ENCODE results near the gene PKP1. TPM values are rescaled to one million over a fixed set of nuclear protein-coding genes. Genes with fewer than 3 reads are reported as not detected.

The PKP1 gene
- total RNA-seq, 1 donor from 2014 or later, result not detected

DNA sequence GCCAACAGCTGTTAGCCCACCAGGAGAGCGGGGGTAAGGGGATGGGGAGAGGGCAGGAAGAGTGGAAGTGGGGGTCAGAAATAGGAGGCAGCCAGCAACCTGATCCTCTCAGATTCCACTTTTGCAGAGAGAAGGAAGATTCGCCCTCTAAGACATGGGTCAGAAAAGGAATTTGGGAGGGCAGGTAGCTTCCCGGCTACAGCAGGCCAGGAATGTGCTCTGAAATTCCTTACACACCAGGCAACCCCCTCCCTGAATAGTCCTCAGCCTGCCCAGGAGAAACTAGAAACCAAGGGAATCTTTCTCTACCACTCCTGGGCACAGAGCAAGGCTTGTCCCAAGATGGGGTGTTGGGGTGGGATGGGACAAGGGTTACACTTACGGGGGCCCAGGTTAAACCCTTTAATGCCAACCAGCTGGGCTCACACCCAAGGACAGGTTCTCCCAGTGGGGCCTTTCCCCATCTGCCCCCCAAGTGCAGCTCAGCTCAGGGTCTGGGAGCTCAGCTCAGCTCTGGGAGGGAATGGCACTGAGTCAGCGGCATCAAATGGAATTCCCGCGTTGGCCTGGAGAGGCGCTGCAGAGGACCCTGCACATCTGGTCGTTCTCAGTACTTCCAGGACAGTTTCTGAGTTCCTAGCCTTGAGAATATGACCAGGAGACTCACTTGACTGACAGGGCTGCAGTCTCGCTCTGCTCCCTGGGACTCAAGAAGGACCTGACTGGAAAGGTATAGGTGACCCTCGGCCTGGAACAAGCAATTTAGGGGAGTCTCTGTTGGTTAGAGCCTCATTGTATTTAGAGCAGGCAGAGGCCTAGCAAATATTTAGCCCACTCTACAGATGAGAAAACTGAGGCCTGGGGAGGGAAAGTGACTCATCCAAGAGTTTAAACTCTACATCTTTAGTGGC, 93.4 kb downstream of the PKP1 start:
- no peak overlapping the region for H3K27ac ChIP-seq
- TF ChIP-seq, protein P1, sequence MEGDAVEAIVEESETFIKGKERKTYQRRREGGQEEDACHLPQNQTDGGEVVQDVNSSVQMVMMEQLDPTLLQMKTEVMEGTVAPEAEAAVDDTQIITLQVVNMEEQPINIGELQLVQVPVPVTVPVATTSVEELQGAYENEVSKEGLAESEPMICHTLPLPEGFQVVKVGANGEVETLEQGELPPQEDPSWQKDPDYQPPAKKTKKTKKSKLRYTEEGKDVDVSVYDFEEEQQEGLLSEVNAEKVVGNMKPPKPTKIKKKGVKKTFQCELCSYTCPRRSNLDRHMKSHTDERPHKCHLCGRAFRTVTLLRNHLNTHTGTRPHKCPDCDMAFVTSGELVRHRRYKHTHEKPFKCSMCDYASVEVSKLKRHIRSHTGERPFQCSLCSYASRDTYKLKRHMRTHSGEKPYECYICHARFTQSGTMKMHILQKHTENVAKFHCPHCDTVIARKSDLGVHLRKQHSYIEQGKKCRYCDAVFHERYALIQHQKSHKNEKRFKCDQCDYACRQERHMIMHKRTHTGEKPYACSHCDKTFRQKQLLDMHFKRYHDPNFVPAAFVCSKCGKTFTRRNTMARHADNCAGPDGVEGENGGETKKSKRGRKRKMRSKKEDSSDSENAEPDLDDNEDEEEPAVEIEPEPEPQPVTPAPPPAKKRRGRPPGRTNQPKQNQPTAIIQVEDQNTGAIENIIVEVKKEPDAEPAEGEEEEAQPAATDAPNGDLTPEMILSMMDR (IDR thresholded peaks at IDR 0.05), result no peak
- H3K36me3 ChIP-seq, result no peaks in the 10 kb centered on the region
- intact Hi-C loops (cut with DNase I), result no loop called here
- no peak overlapping the region for H3K4me3 ChIP-seq
- H3K27me3 ChIP-seq, result no peaks in the 10 kb centered on the region
- no peaks in the 10 kb centered on the region for H3K4me1 ChIP-seq
- H3K9me3 ChIP-seq, result no peaks in the 10 kb centered on the region
- DNase-seq (ENCODE audit: low spot score in 2 of 2), result no peak

DNA sequence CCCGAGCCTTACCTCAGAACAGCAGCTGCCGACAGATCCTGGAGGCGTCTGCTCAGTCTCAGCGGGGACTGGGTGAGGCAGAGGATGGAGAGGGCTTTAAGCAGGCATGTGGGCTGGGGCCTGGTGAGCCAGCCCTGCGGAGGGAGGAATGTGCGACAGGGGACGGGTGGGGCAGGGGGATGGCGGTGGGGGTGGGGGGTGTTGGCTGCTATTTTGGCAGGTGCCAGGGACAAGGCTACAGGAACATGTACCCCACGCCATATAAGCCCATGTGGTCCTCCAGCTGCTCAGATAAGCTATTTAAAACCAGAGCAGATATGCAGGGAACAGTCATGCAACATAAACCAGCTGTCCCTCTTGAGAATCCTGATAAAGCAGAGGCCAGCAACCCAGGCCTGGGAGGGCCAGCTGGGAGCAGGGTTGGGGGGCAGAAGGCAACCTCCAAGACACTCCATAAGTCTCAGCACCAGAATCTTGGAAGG, 94.3 kb downstream of the PKP1 start, which contains the start of gene TNNT2:
TSS of gene TNNT2 (minus strand) at position 70 of the 482 bp plus-strand sequence. CDS start 4,426 bp downstream, outside the sequence.
- no peak for DNase-seq (ENCODE audit: low spot score in 2 of 2)
- no peaks in the 10 kb centered on the region for H3K9me3 ChIP-seq
- H3K27me3 ChIP-seq, result no peaks in the 10 kb centered on the region
- H3K27ac ChIP-seq, result no peak within 1 kb of the TSS
- no peaks in the 10 kb centered on the region for H3K36me3 ChIP-seq
- no peak within 1 kb of the TSS for H3K4me3 ChIP-seq
- H3K4me1 ChIP-seq, result no peaks in the 10 kb centered on the region
- TF ChIP-seq, protein P1 (IDR thresholded peaks at IDR 0.05), result no peak
- intact Hi-C loops (cut with DNase I), result no loop called here

DNA sequence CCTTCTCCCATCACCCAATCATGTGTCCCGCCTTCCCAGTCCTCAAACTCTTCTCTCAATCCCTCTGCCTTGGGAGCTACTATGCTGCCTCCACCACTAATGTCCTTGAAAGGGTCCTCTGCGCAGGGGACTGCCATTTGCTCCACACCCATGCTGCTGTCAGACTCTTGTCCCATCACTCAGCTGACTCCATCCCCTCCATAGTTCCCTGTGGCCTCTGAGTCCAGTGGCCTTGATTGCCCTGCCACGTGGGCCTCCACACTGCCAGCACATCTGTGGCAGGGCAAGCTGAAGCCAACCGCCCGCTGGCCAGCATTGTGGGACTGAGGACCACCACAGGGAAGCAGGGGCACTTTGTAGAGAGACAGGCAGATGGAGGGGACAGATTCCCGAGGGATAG, 95.5 kb downstream of the PKP1 start:
- intact Hi-C loops (cut with DNase I), result no loop called here
- no peaks in the 10 kb centered on the region for H3K4me1 ChIP-seq
- no peaks in the 10 kb centered on the region for H3K36me3 ChIP-seq
- DNase-seq (ENCODE audit: low spot score in 2 of 2), result no peak
- no peaks in the 10 kb centered on the region for H3K27me3 ChIP-seq
- no peaks in the 10 kb centered on the region for H3K9me3 ChIP-seq
- H3K27ac ChIP-seq, result no peak overlapping the region
- TF ChIP-seq, protein P1 (IDR thresholded peaks at IDR 0.05), result no peak
- H3K4me3 ChIP-seq, result no peak overlapping the region

DNA sequence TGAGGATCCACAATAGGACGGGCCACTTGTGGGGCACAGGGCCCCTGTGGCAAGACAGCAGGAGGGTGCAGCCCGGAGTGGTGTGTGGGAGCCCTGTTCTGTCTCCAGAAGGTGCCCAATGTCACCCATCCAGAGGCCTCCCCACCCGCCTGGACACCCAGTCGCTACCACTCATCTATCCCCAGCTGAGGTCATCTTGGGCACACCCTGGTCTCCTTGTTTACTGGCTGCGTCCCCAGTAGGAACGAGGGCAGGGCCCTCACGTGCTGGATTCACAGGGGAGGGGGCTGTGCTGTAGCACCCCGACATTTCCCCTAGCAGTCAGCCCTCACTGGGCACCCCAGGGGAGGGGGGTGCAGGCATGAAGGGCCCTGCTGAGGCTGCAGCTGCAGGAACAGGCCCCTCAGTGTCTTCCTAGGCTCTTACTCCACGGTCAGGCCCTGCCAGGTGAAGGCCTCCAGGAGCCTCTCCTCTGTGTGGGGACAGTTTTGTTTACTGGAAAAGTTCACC, 96.5 kb downstream of the PKP1 start:
- no peaks in the 10 kb centered on the region for H3K36me3 ChIP-seq
- no peaks in the 10 kb centered on the region for H3K4me1 ChIP-seq
- no peak for DNase-seq (ENCODE audit: low spot score in 2 of 2)

DNA sequence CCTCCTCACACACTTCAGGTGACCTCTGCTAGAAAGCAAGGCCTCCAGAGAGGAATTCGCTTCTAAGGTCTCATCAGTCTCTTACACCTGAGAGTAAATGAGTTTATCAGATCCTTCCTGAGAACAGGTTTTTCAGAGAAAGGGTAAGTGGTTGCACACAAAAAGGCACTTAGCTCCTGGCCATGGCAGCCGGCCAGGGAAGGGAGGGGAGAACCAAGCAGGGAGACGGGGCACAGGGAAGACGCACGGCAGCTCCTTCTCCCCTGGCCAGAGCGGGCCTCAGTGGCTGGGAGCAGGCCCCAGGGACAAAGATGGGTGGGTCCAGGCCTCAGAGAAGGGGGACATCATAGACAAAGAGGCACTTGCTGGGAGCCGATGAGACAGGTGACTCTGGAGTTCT, 97.8 kb downstream of the PKP1 start:
- Histone ChIP-seq H3K4me1 (no peaks in the 10 kb centered on the region), H3K27me3 (no peaks in the 10 kb centered on the region), H3K9me3 (no peaks in the 10 kb centered on the region), H3K27ac (no peak overlapping the region), H3K36me3 (no peaks in the 10 kb centered on the region), H3K4me3 (no peak overlapping the region)
- no peak for DNase-seq (ENCODE audit: low spot score in 2 of 2)
- intact Hi-C loops (cut with DNase I), result no loop called here
- TF ChIP-seq, protein P1 (IDR thresholded peaks at IDR 0.05), result no peak

More for the DNA sequence above, 96.5 kb downstream of the PKP1 start:
- Histone ChIP-seq H3K27me3 (no peaks in the 10 kb centered on the region), H3K4me3 (no peak overlapping the region), H3K9me3 (no peaks in the 10 kb centered on the region), H3K27ac (no peak overlapping the region)
- intact Hi-C loops (cut with DNase I), result no loop called here
- TF ChIP-seq, protein P1 (IDR thresholded peaks at IDR 0.05), result no peak

Other genes starting within 250 kb of the PKP1 start
- not detected for gene CACNA1S, start 171.1 kb upstream of the PKP1 start, total RNA-seq
- not detected for gene ASCL5, start 156.3 kb upstream of the PKP1 start, total RNA-seq
- gene TMEM9, start 129.0 kb upstream of the PKP1 start, total RNA-seq, result 45.8 TPM
- not detected for gene IGFN1, start 92.7 kb upstream of the PKP1 start, total RNA-seq
- not detected for gene TNNT2, start 94.2 kb downstream of the PKP1 start, total RNA-seq
- 0.43 TPM for gene LAD1, start 115.8 kb downstream of the PKP1 start, total RNA-seq
- gene TNNI1, start 138.2 kb downstream of the PKP1 start, total RNA-seq, result not detected
- gene PHLDA3, start 185.7 kb downstream of the PKP1 start, total RNA-seq, result 111 TPM
- gene CSRP1, start 223.6 kb downstream of the PKP1 start, total RNA-seq, result 948 TPM